Forelimb muscle (tissue), 1 donor: ENCODE data around the gene PTN. TPM values are rescaled to one million over a fixed set of nuclear protein-coding genes. Genes with fewer than 3 reads are reported as not detected.
"Not testable (repeated sequence)": the region's sequence is repeated elsewhere in the genome, so short reads cannot be mapped to it uniquely, and the experiment has no call there.

ENCODE experiments used
- DNase-seq: peaks from one replicate; pipeline ENCODE4 v3.0.0-alpha.2; 2013; ENCODE audit warnings: low read depth
- polyA plus RNA-seq: library from polyadenylated mRNA; unstranded; fragments of 120-200 nt; gene quantifications from one replicate; pipeline ENCODE4 v1.2.1, GENCODE V29; 2013; ENCODE audit not compliant: insufficient read length

Gene PTN
- polyA plus RNA-seq, 1 donor: 44.9 TPM

- DNase-seq: not testable (repeated sequence)
Measured at GRCh38 chr7:137181619-137182018, 161.9 kb downstream of the PTN start.
